Neutrophil (primary cell): Measurements from ENCODE around the gene SV2B.
A peak's percentile ranks its signal among the peaks of the same experiment; 100 is the strongest.

ENCODE experiments used
- H3K27ac ChIP-seq: fragments of 200-600 bp; sonication (generic); 2 replicates; pipeline ENCODE4 v1.5.1; 2016; ENCODE audit warnings: mild to moderate bottlenecking, moderate library complexity
- H3K27me3 ChIP-seq: fragments of 200-600 bp; sonication (generic); 2 replicates; pipeline ENCODE4 v1.6.0; 2016; ENCODE audit warnings: mild to moderate bottlenecking
- H3K36me3 ChIP-seq: fragments of 200-600 bp; sonication (generic); 2 replicates; pipeline ENCODE4 v1.5.1; 2017
- H3K4me1 ChIP-seq, 2 experiments: fragments of 200-600 bp in 1 of 2; sonication (generic) in 1 of 2; 1 replicate in 1 of 2; 2 replicates in 1 of 2; pipeline versions ENCODE4 v1.5.1 to v1.6.1; 2013 to 2016; ENCODE audit warnings: low read depth in 1 of 2, low read length in 1 of 2, mild to moderate bottlenecking in 1 of 2, moderate library complexity in 1 of 2; ENCODE audit not compliant: control insufficient read depth in 1 of 2, insufficient read depth in 1 of 2
- H3K4me3 ChIP-seq, 2 experiments: fragments of 200-600 bp in 1 of 2; sonication (generic) in 1 of 2; 1 replicate in 1 of 2; 2 replicates in 1 of 2; pipeline ENCODE4 v1.5.1; 2013 to 2016; ENCODE audit warnings: low read depth in 1 of 2, low read length in 1 of 2, mild to moderate bottlenecking in 1 of 2, moderate library complexity in 1 of 2
- H3K9me3 ChIP-seq: fragments of 200-600 bp; sonication (generic); 2 replicates; pipeline ENCODE4 v1.5.1; 2016
- TF ChIP-seq, protein P1 (sequence below): fragments of 200-600 bp; sonication (generic); IDR thresholded peaks from 2 replicates; pipeline ENCODE4 v1.5.1; 2016; ENCODE audit warnings: antibody characterized with exemption

The SV2B gene

DNA sequence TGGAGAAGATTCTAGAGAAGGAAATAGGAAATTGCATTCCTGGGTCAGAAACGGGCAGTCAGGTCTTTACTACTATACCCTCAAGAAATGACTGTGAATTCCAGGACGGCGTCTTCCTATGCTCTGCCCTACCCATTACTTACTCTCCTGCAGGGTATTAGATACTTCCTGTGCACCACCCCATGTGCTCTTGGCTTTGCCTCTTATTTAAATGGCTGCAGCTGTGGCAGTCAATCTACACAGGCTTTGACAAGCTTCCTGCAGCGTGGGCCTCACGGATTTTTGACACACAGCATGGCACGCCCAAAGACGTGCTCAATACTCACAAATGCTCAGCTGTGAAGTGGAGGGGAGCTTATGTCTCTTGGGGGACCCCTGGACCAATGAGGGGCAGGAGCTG, 206.1 kb downstream of the SV2B start:
- peaks cover 60 to 71% of the 10 kb centered on the region in 2 experiments for H3K4me1 ChIP-seq
- TF ChIP-seq, protein P1, sequence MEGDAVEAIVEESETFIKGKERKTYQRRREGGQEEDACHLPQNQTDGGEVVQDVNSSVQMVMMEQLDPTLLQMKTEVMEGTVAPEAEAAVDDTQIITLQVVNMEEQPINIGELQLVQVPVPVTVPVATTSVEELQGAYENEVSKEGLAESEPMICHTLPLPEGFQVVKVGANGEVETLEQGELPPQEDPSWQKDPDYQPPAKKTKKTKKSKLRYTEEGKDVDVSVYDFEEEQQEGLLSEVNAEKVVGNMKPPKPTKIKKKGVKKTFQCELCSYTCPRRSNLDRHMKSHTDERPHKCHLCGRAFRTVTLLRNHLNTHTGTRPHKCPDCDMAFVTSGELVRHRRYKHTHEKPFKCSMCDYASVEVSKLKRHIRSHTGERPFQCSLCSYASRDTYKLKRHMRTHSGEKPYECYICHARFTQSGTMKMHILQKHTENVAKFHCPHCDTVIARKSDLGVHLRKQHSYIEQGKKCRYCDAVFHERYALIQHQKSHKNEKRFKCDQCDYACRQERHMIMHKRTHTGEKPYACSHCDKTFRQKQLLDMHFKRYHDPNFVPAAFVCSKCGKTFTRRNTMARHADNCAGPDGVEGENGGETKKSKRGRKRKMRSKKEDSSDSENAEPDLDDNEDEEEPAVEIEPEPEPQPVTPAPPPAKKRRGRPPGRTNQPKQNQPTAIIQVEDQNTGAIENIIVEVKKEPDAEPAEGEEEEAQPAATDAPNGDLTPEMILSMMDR: no peak
- no peak overlapping the region for H3K4me3 ChIP-seq

DNA sequence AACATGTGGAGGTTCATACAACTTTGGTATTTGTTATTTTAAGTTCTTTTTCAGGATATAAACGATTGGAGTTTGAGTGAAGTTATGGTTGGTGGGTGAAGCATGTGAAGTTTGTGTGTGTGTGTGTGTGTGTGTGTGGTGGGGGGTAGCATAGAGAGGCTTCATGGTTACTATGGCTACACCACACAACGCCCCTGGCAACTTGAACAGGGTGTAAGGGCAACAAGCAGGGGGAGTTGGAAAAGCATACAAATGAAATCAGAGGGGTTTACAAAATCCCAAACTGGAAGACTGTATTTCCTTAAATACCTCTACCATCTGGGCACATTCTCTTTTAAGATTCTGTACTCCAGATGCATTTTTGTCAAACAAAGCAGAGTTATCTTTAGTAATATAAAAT, 207.5 kb downstream of the SV2B start:
- Histone ChIP-seq H3K4me1 (peaks cover 75 to 83% of the 10 kb centered on the region in 2 experiments), H3K27ac (peak overlapping the region; percentile 82), H3K9me3 (no peaks in the 10 kb centered on the region), H3K36me3 (no peaks in the 10 kb centered on the region), H3K27me3 (peaks cover 27% of the 10 kb centered on the region), H3K4me3 (no peak overlapping the region)
- TF ChIP-seq, protein P1: no peak

More for the DNA sequence above, 206.1 kb downstream of the SV2B start:
- H3K27ac ChIP-seq: no peak overlapping the region
- no peaks in the 10 kb centered on the region for H3K9me3 ChIP-seq
- peaks cover 32% of the 10 kb centered on the region for H3K27me3 ChIP-seq
- no peaks in the 10 kb centered on the region for H3K36me3 ChIP-seq

DNA sequence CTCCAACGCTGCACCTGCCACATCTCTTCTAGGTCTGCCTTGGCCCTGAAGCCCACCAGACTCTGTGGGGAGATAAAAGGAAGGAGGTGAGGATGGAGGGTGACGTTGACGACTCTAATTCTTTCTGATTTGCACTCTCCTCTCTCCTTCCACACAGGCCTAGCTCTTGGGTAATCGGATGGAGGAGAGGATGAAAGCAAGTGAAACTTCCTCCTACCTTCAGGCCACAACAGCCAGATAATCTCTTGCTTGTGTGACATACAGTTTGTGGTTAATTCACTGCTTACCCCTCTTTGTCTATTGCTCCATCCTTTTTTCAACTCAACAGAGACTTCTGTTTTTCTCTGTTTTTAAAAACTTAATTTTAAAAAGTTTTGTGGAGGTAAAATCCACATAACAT, 208.1 kb downstream of the SV2B start:
- H3K36me3 ChIP-seq: no peaks in the 10 kb centered on the region
- H3K9me3 ChIP-seq: no peaks in the 10 kb centered on the region
- peaks cover 75 to 83% of the 10 kb centered on the region in 2 experiments for H3K4me1 ChIP-seq
- TF ChIP-seq, protein P1: no peak
- peak overlapping the region; percentile 82 for H3K27ac ChIP-seq
- H3K4me3 ChIP-seq: peak overlapping the region in 1 of 2 experiments; percentile 5
- H3K27me3 ChIP-seq: peaks cover 27% of the 10 kb centered on the region

DNA sequence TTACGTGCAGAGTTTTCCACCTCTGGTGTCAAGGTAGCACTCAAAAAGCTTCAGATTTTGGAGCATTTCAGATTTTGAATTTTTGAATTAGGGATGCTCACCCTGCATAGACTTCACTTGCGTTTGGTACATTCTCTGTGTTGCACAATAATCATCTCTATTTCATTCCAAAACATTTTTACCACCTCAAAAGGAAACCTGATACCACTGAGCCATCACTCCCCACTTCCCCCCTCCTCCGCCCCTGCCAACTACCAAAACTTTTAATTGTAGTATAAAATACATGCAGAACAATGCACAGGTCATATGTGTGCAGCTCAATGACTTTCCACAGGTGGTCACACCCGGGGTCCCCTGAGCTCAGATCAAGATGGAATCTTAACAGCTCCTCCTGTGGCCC, 208.8 kb downstream of the SV2B start:
- Histone ChIP-seq H3K9me3 (no peaks in the 10 kb centered on the region), H3K27me3 (peaks cover 25% of the 10 kb centered on the region), H3K4me1 (peaks cover 72 to 76% of the 10 kb centered on the region in 2 experiments), H3K36me3 (no peaks in the 10 kb centered on the region), H3K27ac (peak overlapping the region; percentile 82), H3K4me3 (no peak overlapping the region)
- TF ChIP-seq, protein P1: no peak

DNA sequence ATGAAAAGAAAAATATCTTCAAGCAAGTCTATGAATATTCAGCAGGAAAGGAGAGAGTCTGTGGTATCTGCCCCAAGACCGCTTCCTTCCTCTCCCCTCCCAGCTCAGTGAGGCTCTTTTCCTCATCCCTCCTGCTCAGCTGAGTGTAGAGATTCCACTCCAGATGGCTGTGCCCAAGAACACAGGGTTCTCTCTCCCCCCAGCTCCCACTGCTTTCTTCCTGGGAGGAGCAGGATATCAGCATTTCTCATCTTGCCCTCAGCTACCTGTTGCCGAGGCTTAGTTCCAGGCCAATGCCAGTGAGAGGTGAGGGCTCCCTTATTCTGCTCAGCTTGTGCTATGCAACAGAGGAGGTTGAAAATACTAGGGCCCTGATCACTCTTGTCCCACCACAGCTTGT, 211.9 kb downstream of the SV2B start:
- no peaks in the 10 kb centered on the region for H3K9me3 ChIP-seq
- H3K27me3 ChIP-seq: peaks cover 21% of the 10 kb centered on the region
- H3K36me3 ChIP-seq: no peaks in the 10 kb centered on the region
- H3K4me3 ChIP-seq: peak overlapping the region; percentile 18 to 31
- TF ChIP-seq, protein P1: no peak
- peak overlapping the region; percentile 74 for H3K27ac ChIP-seq
- H3K4me1 ChIP-seq: peaks cover 57 to 58% of the 10 kb centered on the region in 2 experiments

DNA sequence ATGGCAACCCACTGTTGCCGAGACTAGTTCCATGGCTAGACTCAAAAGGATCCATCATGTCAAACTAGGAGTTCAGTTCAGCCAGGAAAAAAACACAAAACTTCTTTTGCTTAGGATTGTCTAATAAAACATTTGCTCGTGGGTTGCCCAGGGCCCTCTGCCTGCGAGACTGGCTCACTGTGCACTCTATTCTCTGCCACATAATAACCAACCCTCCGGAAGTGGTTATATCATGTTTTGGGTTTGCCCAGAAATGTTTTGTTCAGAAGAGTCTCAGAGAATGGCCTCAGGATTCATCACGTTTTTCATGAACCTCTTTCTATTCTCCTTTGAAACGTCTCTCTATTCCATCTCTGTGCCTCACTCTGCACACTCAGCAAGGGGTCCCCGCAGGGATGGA, 216.1 kb downstream of the SV2B start:
- Histone ChIP-seq H3K9me3 (no peaks in the 10 kb centered on the region), H3K4me1 (peaks cover 19 to 20% of the 10 kb centered on the region in 2 experiments), H3K27ac (no peak overlapping the region), H3K4me3 (no peak overlapping the region), H3K36me3 (no peaks in the 10 kb centered on the region), H3K27me3 (peaks cover 36% of the 10 kb centered on the region)
- TF ChIP-seq, protein P1: no peak
